ENCODE data around the gene ARMC7. TPM values are rescaled to one million over a fixed set of nuclear protein-coding genes. Genes with fewer than 3 reads are reported as not detected.
A peak's percentile ranks its signal among the peaks of the same experiment; 100 is the strongest.

ARMC7 gene
- total and polyA plus RNA-seq, 2 donors (not counting 1 experiment from before 2014, with no cell fraction given): 10.4 to 15.9 TPM

- Histone ChIP-seq H3K27ac (ENCODE audit: low read length in 2 of 2) (no peak overlapping the region), H3K4me3 (ENCODE audit: control extremely low read depth in 1 of 5, extremely low read depth in 1 of 5, insufficient read depth in 1 of 5, low read depth in 2 of 5, low read length in 4 of 5) (no peak overlapping the region), H3K79me2 (ENCODE audit: control insufficient read depth, insufficient read depth, low read length) (peaks cover 6% of the 10 kb centered on the region), H3K27me3 (replicated peaks in 1 of 4; ENCODE audit: control extremely low read depth in 1 of 4, control insufficient read depth in 3 of 4, insufficient read depth in 4 of 4, low read length in 3 of 4) (peaks cover 0 to 2% (median 0%) of the 10 kb centered on the region in 4 experiments), H3K9me3 (ENCODE audit: control extremely low read depth in 1 of 3, control insufficient read depth in 2 of 3, insufficient read depth in 1 of 3, low read length in 2 of 3) (no peaks in the 10 kb centered on the region), H3K9ac (ENCODE audit: low read length) (no peak overlapping the region), H4K20me1 (ENCODE audit: control insufficient read depth, insufficient read depth, low read length, poor library complexity, severe bottlenecking) (no peaks in the 10 kb centered on the region), H2AFZ (ENCODE audit: insufficient read depth, low read depth, low read length, poor library complexity, severe bottlenecking) (no peak overlapping the region), H3K4me1 (ENCODE audit: control insufficient read depth in 2 of 2, insufficient read depth in 2 of 2, low read length in 2 of 2) (peaks cover 18 to 20% of the 10 kb centered on the region in 2 donors), H3K4me2 (replicated peaks; ENCODE audit: low read depth, low read length, poor library complexity, severe bottlenecking) (no peak overlapping the region), H3K36me3 (replicated peaks in 1 of 2; ENCODE audit: control extremely low read depth in 1 of 2, control insufficient read depth in 1 of 2, extremely low read depth in 1 of 2, insufficient read depth in 2 of 2, low read length in 1 of 2) (no peaks in the 10 kb centered on the region)
- intact Hi-C loops (cut with micrococcal nuclease): loop anchor here (2.0 kb wide), 1 partner anchor 47 kb away; the partner anchor contains the start of gene JPT1
- ChIA-PET POLR2A (interaction anchor here (0.5 to 0.9 kb wide), 3 partner anchors 48 to 112 kb away, joined by 3 to 4 read pairs (median 3); no protein-coding TSS in a partner anchor), CTCF (interaction anchor here (0.7 to 3.0 kb wide), 2 partner anchors 93 to 480 kb away, joined by 3 to 7 read pairs; no protein-coding TSS in a partner anchor)
- Mint-ChIP-seq H3K27me3 (no peaks in the 10 kb centered on the region), H3K4me3 (peak overlapping the region; percentile 90), H3K4me1 (peaks cover 27% of the 10 kb centered on the region), H3K9me3 (ENCODE audit: insufficient read depth) (no peaks in the 10 kb centered on the region), H3K27ac (no peak overlapping the region)
- no CpG with 5 or more reads among the region's 2 CpGs for WGBS (ENCODE audit: insufficient coverage)
- no peak for TF ChIP-seq EZH2 (IDR thresholded peaks at IDR 0.05; ENCODE audit: borderline replicate concordance, insufficient read depth, low read depth, low read length, poor library complexity, severe bottlenecking)
- TF ChIP-seq CTCF (IDR thresholded peaks at IDR 0.05): no peak
- ATAC-seq (ENCODE audit: low read depth): no peak
- no peak for DNase-seq
Measured at GRCh38 chr17:75108193-75108592, 1.6 kb upstream of the ARMC7 start.

GRCh38 chr17:75109046-75109406 is 743 bp upstream of the ARMC7 start:
- Mint-ChIP-seq H3K27me3 (no peaks in the 10 kb centered on the region), H3K4me3 (peak overlapping the region; percentile 90), H3K4me1 (peaks cover 26% of the 10 kb centered on the region), H3K27ac (peak overlapping the region; percentile 56), H3K9me3 (ENCODE audit: insufficient read depth) (no peaks in the 10 kb centered on the region)
- H3K36me3 ChIP-seq (replicated peaks in 1 of 2; ENCODE audit: control extremely low read depth in 1 of 2, control insufficient read depth in 1 of 2, extremely low read depth in 1 of 2, insufficient read depth in 2 of 2, low read length in 1 of 2): no peaks in the 10 kb centered on the region
- TF ChIP-seq EZH2 (IDR thresholded peaks at IDR 0.05; ENCODE audit: borderline replicate concordance, insufficient read depth, low read depth, low read length, poor library complexity, severe bottlenecking): no peak
- H3K4me3 ChIP-seq (ENCODE audit: control extremely low read depth in 1 of 5, extremely low read depth in 1 of 5, insufficient read depth in 1 of 5, low read depth in 2 of 5, low read length in 4 of 5): peak overlapping the region; percentile 80 to 94 (median 84)
- peaks cover 22 to 24% of the 10 kb centered on the region in 2 donors for H3K4me1 ChIP-seq (ENCODE audit: control insufficient read depth in 2 of 2, insufficient read depth in 2 of 2, low read length in 2 of 2)
- intact Hi-C loops (cut with micrococcal nuclease): loop anchor here (1.0 to 2.0 kb wide), 4 partner anchors 32 to 129 kb away; partner anchors contain the start of genes JPT1 and KCTD2
- WGBS (ENCODE audit: insufficient coverage): 3% methylated on average over 22 of the region's 22 CpGs
- CTCF ChIA-PET: interaction anchor here (0.5 to 11.4 kb wide), 7 partner anchors 19 to 181 kb away, joined by 3 to 373 read pairs (median 74); partner anchors contain the start of genes NT5C and NUP85
- no peak overlapping the region for H3K27ac ChIP-seq (ENCODE audit: low read length in 2 of 2)
- peak overlapping the region; percentile 93 for H2AFZ ChIP-seq (ENCODE audit: insufficient read depth, low read depth, low read length, poor library complexity, severe bottlenecking)
- peak overlapping the region; percentile 98 for H3K4me2 ChIP-seq (replicated peaks; ENCODE audit: low read depth, low read length, poor library complexity, severe bottlenecking)
- no peaks in the 10 kb centered on the region for H4K20me1 ChIP-seq (ENCODE audit: control insufficient read depth, insufficient read depth, low read length, poor library complexity, severe bottlenecking)
- peaks cover 8% of the 10 kb centered on the region for H3K79me2 ChIP-seq (ENCODE audit: control insufficient read depth, insufficient read depth, low read length)
- H3K27me3 ChIP-seq (replicated peaks in 1 of 4; ENCODE audit: control extremely low read depth in 1 of 4, control insufficient read depth in 3 of 4, insufficient read depth in 4 of 4, low read length in 3 of 4): peaks cover 0 to 2% (median 0%) of the 10 kb centered on the region in 4 experiments
- H3K9ac ChIP-seq (ENCODE audit: low read length): peak overlapping the region; percentile 76
- peak; percentile 58 for DNase-seq
- POLR2A ChIA-PET: interaction anchor here (0.5 to 2.8 kb wide), 4 partner anchors 22 to 96 kb away, joined by 3 to 8 read pairs (median 4); partner anchors contain the start of genes MRPL58, NT5C and NUP85
- H3K9me3 ChIP-seq (ENCODE audit: control extremely low read depth in 1 of 3, control insufficient read depth in 2 of 3, insufficient read depth in 1 of 3, low read length in 2 of 3): no peaks in the 10 kb centered on the region
- no peak for ATAC-seq (ENCODE audit: low read depth)

All from B cell (primary cell).